AG08396 (cell line): ENCODE data around the gene ATP6AP1.
"Not testable (repeated sequence)": the region's sequence is repeated elsewhere in the genome, so short reads cannot be mapped to it uniquely, and the experiment has no call there.

Source experiments
- DNase-seq: peaks from one replicate; pipeline ENCODE4 v3.0.0; 2012; ENCODE audit warnings: low spot score, mixed read lengths

ATP6AP1 gene

GRCh38 chrX:154399527-154400368, 28.7 kb upstream of the ATP6AP1 start:
- no peak for DNase-seq

GRCh38 chrX:154400369-154400817, 28.1 kb upstream of the ATP6AP1 start:
- DNase-seq, result not testable (repeated sequence)

DNA sequence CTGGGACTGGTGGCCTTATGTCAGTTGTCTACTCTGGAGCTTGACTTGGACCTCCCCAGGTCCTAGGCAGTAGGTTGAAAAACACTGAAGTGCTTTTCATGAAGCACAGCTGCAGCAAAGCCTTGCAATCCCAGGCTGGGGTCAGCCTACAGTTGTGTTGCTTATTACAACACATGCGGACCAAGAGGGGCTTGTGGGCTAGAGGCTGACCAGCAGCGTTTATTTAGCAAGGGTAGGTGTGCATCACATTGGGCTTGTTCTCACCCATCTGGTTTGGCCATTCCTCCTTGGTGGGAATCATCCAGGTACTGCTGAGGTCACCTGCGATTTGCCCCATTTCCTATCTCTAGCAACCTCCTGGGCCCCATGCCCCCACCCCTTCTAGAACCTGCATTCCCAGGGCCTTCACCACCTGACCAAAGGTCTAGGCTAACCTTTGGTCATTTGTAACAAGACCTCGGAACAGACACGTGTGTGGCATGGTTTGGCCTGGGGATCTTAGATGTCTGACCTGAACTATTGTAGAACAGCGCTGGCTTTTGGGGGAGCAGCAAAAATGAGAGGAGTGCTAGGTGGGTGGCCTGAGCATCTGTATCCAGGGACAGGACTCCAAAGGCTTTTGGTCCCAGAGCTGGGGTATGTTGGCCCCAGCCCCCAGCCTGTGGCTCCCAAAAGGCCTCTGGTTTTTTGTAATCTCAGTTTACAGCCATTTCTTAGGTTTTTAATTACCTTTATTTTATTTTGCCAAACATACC, 27.3 kb upstream of the ATP6AP1 start:
- no peak for DNase-seq

DNA sequence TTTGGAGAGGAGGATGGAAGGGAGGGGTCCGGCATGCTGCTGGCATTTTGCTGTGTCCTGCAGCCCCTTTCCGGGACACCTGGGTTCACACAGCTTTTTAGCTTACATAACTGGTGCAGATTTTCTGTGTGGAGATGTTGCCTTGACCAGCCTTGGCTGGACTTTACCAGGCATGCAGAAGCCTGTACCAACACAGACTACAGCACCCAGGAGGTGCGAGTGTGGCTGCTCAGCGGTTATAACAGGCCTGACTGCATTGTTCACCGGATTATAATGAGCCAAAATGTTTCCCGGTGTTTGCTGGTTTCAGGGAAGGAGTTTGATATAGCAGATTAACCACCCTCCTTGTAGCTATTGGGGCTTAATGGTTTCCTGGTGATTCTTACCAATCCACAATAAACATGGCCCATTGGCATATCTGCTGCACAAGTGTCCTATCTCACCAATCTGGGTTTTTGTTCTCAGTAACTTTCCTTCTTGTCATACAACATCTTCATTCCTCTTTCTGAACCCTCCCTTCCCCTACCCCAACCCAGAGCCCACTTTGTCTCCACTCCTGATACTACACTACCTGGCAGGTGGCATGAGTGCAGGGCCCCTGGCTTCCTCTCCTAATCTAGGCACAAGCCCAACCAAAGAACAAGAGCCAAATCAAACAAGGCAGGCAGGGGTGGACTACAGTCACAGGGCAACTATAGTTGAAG, 26.4 kb upstream of the ATP6AP1 start:
- no peak for DNase-seq

DNA sequence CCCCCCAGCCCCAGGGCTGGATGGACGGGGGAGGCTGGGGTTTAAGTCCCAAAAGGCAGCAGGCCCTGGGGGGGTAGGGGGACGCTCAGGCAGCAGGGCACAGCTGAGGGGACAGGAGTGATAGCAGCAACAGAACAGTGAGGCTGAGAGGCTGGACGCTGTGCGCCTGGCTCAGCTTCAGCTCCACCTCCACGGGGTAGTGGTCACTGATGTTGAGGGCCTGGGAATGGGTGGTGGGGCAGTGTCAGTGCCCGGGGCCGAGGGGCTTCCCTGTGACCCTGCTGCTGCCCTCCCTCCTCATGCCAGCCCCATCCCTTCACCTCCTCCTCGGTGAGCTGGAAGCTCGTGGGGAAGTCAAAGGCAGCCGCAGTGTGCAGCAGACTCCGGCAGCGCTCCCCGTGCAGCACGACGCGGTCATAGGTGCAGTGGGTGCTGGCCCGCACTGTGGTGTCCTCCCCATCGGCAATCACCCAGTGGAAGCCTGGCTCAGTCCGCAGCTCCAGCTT, 25.8 kb upstream of the ATP6AP1 start:
- DNase-seq, result no peak

DNA sequence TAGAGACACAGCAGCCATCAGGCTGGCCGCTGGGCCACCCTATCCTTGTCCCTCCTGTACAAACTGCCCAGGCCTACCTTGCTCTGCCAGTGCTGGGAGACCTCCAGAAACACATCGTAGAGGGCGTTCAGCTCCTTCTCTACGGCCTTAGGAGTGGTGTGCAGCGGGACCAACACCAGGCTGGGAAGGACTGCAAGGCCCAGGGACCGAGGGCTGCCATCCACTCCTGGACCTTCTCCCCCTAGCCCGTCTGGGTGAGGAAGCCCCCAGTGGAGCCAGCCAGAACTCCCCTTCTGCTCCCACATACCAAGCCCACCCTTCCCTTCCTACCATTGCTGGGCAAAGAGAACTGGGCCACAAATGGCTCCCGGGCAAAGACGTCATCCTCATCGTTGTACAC, 25.3 kb upstream of the ATP6AP1 start:
- no peak for DNase-seq

- DNase-seq, result no peak
Observed at GRCh38 chrX:154403858-154404257, 24.6 kb upstream of the ATP6AP1 start.

GRCh38 chrX:154404625-154405192, 23.8 kb upstream of the ATP6AP1 start:
- DNase-seq, result no peak

DNA sequence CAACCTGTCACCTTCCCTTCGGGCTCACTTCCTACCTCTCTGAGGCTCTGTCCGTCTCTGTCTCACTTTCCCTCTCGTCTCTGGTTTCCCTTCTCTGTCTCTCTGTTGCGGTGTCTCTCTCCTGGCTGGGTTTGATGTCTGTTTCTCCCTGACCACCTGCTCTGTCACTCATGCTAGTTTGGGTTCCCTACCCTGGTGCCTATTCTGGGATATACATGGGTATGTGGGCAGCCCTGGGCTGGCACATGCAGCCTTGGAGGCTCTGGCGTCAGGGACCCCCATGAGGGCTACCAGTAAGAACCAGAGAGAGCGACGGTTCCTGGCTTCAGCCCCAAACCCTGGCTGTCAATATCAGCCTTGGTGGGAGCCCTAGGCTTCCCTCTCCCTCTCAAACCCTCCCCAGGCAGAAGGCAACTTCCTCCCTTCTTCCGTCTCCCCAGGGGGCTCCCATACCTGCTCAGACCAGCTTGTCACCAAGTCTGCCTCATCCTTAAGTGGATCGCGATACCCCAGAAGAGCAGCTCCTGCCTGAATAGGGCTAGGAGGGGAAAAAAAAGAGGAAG, 19.7 kb upstream of the ATP6AP1 start:
- DNase-seq, result no peak

- peak; percentile 62 for DNase-seq
Observed at GRCh38 chrX:154409222-154409871, 19.1 kb upstream of the ATP6AP1 start, which contains the start of gene DNASE1L1. DNASE1L1 (minus strand) TSS chrX:154409254; CDS start chrX:154405568, 3,686 bp downstream.

DNA sequence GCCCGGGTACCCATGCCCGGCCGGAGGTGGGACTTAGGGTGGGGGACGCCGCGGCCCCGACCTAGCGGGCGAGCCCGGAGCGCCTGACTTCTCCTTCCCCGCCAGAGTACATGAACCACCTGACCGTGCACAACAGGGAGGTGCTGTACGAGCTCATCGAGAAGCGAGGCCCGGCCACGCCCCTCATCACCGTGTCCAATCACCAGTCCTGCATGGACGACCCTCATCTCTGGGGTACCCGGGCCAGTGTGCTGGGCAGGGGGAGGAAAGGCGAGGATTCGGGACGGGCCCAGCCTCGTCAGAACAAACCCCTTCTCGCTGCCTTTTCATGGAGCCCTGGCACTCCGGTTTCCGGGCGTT, 16.5 kb upstream of the ATP6AP1 start:
- peak; percentile 62 for DNase-seq

GRCh38 chrX:154412468-154412867, 16.0 kb upstream of the ATP6AP1 start:
- DNase-seq, result no peak

DNA sequence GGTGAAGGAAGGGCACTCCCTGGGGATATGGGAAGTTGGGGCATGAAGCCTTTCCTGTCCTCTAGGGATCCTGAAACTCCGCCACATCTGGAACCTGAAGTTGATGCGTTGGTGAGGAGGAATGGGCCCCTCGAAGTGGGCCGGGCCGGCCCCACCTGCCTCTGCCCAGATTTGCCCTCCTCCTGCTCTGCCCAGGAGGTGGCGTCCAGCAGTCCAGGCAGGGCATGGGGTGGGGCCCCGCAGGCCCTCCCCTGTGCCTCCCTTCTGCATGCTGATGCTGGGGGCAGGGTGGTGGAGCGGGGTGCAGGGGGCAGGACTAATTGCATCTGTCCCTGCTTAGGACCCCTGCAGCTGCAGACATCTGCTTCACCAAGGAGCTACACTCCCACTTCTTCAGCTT, 15.3 kb upstream of the ATP6AP1 start:
- no peak for DNase-seq

DNA sequence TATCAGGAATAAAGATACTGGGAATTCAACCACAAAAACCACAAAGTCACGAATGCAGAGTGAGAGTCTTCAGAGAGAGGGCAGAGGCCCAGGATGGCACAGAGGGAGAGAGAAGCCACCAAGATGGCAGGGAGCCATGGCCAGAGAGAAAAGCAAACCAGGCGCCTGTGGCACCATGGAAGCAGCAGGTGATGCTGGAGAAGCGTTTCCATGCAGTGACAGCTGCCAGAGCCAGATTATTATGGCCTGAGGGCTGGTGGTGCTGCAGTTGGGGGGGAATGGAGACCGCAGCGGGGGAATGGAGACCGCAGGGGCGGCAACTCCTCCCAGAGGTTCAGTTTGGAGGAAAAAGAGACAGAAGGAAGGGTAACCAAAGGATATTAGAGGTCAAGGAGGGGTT, 11.3 kb upstream of the ATP6AP1 start:
- no peak for DNase-seq

DNA sequence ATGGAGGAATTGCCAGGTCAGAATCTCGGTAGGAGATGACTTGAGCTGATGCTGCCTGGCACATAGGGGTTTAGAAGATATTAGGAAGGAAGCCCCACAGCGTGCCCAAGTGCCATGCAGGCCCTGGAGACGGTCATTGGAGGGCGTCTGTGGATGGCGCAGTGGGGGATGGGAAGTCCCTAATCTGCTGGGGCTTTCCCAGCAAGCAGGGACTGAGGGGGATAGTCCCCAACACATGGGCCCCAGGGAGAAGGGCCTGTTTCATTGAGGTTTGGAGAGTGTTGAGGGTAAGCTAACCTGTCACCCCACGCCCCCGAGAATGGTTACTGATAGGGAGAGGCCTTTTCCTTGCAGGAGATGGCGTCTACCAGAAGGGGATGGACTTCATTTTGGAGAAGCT, 9.3 kb upstream of the ATP6AP1 start:
- no peak for DNase-seq

- DNase-seq, result no peak
Observed at GRCh38 chrX:154419688-154420401, 8.6 kb upstream of the ATP6AP1 start.

GRCh38 chrX:154420402-154420756, 8.1 kb upstream of the ATP6AP1 start:
- no peak for DNase-seq

DNA sequence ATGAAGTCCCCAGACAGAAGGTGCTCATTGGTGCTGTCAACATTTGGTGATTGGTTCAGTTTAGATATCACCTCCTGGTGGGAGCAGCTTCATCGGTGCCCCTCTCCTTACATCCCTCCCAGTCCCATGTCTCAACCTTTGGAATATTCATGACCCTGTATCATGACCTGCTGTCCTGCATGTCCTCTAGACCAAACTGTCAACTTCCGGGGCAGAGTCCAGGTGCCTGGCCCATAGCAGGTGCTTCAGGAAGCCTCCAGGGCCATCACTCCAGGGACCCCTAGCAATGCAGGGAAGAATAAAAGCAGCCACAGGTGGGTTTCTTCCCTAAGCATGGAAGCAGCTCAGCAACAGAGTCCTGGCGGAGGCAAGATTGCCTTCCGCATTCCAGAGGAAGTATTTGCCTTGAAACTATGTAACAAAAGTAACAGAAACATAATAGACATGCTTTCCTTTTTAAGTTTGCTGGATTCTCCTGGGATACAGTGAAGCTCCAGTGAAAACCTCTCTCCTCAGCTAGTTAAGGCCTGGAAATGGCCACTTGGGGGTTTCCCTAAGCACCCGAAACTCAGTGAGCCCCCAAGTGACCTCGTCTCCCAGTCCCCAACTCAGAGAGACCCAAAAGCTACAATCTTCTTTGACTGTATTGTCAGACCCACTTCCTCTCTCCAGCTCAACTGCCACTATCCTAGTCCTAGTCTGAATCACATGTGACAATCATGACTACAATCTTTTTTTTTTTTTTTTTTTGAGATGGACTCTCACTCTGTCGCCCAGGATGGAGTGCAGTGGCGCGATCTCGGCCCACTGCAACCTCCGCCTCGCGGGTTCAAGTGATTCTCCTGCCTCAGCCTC, 1.3 kb upstream of the ATP6AP1 start:
- no peak for DNase-seq

GRCh38 chrX:154429711-154430110, 1.2 kb downstream of the ATP6AP1 start:
- DNase-seq, result no peak

- DNase-seq, result no peak
Observed at GRCh38 chrX:154430479-154430878, 2.0 kb downstream of the ATP6AP1 start.
